NCI-H2227 treated with DMSO at 0.1 percent for 48 hours (cell line): ENCODE results near the gene ESR2.
"Not testable (repeated sequence)": the region's sequence is repeated elsewhere in the genome, so short reads cannot be mapped to it uniquely, and the experiment has no call there.

Experiments
- DNase-seq: peaks from one replicate; lab custom pipeline; 2025; lab: John Stamatoyannopoulos, UW

The ESR2 gene

DNA sequence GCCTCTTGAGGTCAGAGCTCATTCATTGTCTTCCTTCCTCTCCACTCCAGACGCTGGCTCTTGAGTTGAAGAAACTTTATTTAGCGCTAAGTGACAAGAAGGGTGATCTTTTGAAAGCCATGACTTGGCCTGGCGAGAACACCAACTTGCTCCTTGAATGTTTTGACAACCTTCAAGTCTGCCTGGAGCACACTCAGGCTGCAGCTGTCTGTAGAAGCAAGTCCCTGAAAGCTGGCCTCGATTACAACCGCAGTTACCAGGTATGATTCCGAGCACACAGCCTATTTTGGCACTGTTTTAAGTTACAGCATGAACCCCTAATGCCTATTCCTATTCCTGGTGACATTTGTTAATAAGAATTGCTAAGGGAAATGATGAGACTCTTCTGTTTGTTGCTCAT, 167.6 kb downstream of the ESR2 start:
- no peak for DNase-seq

DNA sequence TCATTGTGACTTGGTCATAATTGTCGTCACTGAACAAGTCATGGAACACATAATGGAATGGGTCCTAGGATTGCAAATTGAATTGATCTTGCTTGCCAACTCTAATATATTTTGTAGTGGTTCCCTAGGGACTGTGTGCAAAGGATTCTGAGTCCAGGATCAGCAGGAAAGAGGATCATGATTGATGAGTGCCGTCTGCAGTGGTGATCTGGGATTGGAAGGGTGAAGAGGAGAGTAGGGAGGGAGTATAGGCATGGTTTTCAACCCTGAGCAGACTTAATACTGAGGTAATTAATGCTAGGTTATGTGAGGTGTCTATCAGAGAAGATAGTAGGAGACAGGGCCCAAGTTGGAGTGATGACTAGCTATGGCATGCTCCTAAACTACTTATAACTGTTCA, 168.9 kb downstream of the ESR2 start:
- no peak for DNase-seq

DNA sequence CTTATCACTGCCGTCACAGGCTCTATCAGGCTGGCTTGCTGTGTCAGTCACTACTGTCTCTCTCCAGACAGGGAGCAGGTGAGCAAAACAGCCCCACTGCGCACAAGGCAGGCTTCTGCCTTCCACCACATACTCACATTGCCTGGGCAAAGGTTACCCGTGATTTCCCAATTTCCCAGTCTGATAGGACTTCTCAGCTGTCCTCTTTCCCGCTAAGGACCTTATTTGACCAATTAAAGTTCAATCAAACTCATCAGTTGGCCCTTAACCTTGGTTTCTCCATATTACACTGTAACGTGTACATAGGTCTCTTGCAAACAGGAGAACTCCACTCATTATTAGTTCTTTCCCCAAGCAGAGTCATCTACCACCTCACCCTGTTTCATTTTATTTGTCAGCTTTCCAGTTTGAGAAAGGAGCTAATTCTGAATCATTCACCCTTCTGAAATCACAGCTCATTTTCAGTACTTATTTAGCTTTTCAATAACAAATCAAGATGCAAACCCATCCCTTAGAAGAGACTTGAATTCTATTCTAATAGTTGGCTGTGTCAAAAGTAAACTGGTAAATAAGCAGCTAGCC, 170.8 kb downstream of the ESR2 start:
- DNase-seq, result no peak

DNA sequence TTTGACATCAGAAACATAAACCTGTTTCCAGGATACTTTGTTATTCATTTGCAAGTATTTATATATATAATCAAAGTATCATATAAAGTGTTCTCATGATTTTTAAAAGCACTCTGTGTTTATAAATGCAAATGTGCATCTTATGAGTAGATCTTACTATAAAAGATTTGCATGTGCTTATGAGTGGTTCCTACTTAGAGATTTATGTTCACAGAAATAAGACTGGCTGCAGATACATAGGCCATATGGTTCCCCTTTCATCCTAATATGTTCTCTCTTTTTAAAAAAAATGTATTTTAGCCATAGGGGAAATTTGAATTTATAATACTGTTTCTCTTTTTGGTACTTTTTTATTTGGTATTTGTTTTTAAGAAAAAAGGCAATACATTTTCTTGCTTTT, 174.2 kb downstream of the ESR2 start:
- no peak for DNase-seq

DNA sequence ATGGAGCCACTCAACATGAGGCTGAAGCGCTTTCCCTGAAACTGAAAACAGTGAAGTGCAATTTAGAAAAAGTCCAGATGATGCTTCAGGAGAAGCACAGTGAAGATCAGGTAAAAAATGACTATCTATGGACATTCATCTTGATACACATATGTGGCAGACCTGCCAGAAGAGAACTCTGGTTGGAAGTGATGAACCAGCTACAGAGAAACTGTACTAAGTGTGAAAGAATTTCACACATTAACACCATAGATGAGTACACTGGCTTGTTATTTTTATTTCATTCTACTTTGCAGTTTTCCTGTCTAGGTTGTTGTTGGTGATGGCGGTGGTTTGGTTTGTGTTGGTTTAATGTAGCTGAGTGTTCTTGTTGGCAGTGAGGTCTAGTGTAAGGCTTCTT, 174.7 kb downstream of the ESR2 start:
- DNase-seq, result no peak

DNA sequence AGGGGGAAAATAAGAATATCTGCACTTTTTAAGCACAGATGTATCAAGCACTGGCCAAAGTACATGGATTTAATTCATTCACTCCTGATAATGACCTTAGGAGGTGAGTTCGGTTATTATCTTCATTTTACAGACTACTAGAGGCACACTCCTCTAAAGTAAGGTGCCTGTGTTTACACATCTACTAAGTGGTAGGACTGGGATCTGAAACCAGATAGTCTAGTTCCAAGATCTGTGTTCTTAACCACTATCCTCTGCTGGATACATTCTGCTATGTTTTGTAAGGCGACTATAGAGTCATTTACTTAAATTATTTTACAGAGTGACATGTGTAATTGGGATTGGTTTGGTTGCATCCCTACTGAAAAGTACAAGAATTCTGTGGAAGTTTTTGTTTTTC, 175.3 kb downstream of the ESR2 start:
- no peak for DNase-seq

DNA sequence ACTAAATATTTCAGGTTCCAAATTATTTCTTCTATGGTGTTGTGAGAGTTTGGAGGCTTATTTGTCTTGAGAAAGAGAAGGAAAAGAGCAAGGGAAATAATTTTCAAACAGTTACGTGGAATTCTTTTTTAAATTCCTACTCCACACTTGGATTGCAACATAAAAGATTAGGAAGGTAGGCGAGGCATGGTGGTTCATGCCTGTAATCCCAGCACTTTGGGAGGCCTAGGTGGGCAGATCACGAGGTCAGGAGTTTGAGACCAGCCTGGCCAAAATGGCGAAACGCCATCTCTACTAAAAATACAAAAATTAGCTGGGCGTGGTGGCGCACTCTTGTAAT, 175.8 kb downstream of the ESR2 start:
- DNase-seq, result not testable (repeated sequence)

DNA sequence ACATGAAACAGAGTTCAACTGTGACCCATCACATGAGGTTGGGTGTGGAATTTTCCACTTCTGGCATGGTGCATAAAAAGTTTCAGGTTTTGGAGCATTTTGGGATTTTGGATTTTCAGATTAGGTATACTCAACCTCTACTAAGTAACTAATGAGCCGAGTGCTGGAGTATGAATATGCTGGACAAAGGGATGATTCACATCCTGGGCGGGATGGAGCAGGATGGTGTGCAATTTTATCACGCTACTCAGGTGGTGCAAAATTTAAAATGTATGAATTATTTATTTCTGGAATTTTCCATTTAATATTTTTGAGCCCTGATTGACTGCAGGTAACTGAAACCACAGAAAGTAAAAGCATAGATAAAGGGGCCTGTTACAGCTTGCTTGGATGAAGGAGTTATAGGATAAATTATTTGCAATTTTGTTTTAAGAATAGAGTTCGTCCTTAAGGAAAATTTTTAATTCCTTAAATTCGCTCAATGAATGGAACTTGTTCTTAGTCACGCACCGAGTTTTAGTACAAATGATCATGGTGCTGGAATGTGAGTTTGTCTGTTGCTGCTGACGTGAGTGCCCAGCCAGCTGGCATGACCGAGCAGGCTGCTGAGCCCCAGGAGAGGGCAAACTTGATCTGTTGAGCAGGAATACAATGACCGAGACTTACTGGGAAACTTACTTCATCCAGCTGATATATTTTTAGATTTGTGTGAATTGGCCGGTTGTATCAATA, 176.3 kb downstream of the ESR2 start:
- no peak for DNase-seq

DNA sequence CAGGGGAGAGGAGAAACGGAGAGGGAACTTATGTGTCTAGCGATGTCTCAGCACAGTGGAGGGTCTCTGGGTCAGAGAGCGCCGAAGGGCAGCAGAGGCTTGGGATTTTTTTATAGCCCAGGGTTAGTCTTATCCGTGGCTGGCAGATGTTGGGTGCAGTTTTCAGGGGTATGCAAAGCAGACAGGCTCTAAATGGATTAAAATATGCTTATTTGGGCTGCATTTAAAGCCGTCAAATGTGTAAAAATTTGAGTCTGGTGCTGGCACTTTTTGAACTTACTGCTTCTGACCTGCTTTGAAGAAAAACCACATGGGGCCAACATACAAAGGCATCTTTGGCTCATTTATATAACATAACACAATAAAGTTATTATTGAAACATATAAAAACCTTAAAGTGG, 178.8 kb downstream of the ESR2 start:
- no peak for DNase-seq

DNA sequence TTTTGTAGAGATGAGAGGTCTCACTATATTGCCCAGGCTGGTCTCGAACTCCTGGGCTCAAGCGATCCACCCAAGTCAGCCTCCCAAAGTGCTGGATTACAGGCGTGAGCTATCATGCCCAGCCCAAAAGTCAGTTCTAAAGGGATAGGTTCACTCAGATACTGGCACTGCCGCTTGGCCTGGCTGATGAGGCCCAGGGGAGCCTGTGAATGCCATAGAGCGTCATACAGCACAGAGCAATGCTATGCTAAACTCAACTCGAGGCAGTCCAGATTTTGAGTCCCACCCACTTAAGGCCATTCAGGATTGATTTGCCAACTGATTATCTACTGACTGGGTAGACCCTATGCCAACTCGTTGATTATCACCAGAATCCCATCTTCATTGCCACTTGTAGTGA, 179.4 kb downstream of the ESR2 start:
- DNase-seq, result no peak

DNA sequence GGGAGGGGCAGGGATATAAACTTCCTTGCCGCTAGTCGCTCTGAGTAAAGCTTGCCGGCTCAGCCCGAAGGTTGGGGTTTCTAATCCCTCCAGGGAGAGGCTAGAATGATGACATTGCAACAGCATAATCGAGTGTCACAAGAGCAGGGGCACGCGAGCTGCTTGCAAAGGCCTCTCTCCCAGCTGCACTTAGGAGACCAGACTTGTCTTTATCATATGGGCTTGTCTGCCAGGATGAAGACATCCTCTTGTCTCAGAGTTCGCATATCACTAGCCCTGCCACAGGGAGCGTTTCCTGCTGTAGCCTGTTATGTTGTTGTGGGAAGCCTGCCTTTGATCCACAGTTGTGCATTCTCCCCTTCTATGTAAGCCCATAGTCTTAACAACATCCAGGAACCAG, 180.0 kb downstream of the ESR2 start:
- DNase-seq, result no peak

DNA sequence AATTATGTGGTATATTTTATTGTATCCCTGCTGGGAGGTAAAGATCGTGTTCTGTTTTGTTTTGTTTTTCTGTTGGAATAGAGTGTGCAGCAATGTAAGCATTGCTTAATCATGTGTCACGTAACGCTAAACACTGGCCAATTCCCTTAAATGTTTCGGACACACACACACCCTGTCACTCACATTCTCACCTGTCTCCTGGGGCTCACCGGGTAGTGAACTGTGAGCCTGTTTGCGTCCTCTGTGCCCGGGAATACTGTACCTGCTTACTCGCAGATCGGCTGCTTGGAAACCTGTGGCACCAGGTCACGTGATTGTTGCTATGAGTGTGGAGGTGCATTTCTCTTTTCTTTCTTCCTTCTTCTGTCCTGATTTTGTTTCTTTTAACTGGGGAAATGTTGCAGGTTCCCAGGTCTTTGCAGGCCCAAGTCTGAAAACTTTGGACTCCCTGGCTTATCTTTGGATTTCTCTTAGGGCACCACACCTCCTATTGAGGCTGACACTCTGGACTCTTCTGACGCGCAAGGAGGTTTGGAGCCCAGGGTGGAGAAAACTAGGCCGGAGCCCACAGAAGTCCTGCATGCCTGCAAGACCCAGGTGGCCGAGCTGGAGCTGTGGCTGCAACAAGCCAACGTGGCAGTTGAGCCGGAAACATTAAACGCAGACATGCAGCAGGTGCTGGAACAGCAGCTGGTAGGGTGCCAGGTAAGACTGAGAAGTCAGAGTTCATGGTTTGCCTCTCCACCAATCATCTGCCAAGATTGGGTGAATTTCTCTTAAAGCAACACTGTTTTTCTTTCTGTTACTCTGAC, 181.1 kb downstream of the ESR2 start:
- no peak for DNase-seq

DNA sequence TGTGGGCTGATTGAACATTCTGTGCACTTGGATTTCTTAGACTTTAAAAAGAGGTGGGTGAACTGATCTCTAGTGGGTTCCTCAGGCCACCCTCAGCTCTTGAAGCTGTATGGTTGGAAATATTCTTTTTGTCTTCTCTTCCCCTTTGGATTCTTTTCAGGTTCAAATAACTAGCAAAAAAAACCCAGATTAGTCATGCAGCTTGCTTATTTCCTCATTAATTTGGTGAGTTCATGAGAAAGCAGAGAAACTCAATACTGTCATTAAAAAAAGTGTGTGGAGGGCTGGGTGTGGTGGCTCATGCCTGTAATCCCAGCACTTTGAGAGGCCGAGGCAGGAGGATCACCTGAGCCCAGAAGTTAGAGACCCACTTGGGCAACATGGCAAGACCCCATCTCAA, 183.4 kb downstream of the ESR2 start:
- no peak for DNase-seq

DNA sequence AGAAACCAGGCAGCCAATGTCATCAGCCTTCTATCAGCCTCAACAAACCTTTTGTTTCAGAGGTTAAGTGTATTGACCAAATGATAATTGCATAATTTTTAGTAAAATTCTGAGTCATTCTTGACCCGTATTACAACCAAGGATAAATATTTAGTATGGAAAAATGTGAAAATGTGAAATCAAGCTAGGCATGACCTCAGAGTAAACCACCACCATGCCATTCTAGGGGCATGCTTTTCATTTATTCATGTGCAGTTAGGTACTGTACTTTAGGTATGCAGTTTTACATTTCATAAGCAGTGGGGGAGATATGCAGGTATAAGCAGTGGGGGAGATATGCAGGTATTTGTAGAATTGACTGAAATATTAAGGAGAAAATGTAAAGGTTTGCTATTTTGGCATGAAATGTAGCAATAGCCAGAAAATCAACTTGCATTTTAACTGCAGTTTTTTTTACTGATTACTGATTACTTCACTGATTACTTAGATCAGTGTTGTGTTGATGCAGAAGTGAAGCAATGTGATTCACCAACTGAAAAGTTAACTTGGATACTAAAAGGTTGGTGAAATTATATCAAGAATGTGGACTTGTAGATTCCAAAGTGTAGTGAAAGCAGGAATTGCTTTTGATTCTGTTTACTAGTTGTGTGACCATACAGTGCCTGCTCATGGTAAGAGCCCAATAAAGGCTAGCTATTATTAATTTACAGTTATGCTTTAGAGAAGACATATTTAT, 184.2 kb downstream of the ESR2 start:
- no peak for DNase-seq

DNA sequence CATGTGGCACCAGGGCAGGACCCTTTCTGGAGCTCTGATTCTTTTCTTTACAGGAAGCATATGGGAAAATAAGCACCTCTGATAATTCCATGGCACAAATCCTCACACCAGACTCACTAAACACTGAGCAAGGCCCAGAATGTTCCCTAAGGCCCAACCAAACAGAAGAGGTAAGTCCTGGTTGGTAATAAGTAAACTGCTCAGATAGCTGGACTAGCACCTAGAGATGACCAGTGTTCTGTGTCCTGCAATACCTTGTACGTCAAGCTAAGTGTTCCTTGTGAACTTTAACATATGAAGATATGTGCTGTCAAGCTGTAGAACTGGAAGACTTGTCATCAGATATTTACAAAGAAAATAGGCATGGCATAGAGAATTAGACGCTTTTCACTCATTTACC, 186.7 kb downstream of the ESR2 start:
- DNase-seq, result no peak

DNA sequence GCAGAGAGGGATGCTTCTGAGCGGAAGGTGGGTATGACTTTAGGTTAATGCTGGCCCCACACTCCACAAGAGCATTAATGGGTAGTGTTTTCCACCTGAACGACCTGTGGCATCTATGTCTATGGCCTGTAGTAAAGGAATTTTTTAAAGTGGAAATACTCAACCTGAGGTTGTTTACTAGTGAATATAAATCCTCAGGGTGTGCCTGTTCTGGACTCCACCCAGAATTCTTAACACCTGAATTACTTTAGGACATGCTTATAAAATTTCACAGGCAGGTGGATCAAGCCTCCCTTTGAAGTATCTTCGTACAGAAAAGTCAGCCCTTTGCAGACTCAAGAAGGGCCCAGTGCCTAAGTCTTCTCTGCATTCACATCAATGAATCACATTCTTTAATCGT, 196.1 kb downstream of the ESR2 start:
- DNase-seq, result no peak

DNA sequence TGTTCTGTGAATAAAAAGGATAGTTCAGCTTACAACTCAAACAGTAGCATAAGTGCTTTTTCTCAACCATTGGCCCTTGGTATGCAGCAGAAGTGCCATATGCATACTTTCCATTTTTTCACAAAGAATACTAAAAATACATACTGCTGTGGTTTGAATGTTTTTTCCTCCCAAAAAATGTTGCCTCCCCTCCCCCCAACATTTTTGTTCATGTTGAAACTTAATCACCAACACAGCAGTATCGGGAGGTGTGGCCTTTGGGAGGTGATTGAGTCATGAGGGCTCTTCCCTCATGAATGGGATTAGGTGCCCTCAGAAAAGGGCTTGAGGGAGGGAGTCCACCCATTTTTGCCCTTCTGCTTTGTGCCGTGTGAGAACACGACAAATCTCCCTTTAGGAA, 198.6 kb downstream of the ESR2 start:
- DNase-seq, result no peak

DNA sequence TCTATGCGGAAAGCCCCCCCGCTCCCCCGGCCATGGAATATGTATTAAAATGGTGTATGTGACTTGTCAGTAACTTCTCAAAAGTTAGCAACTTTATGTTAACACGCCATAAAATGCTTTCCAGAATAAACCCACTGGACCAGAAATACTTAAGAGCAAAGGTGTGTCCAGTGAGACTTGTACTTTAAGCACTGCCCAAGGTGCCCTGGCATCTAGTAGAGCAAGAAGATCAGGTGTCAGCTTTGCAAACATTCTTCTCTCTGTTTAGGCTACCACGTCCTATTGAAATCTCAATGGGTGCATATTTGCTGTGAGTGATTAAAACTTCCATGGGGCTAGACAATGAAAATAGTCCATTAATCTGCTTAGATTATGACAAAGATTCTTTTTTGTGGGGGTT, 201.2 kb downstream of the ESR2 start:
- no peak for DNase-seq

DNA sequence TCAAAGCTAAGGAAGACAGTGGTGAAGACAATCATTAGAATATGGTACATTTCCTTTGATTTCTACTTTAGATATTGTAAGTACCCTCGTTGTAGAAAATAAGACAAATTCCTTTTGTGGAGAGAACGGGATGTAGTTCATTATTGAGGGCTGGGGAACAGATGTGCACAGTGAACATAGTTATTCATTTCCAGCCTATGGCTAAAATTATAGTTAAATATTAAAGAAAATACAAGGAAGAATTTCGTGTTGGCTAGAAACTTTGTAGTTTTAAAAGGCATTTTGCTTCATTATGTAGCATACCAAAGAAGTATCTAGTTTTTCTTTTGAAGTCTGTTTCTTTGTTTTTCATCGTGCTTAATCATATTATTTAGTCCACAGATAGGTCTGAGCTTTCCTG, 201.8 kb downstream of the ESR2 start:
- no peak for DNase-seq

DNA sequence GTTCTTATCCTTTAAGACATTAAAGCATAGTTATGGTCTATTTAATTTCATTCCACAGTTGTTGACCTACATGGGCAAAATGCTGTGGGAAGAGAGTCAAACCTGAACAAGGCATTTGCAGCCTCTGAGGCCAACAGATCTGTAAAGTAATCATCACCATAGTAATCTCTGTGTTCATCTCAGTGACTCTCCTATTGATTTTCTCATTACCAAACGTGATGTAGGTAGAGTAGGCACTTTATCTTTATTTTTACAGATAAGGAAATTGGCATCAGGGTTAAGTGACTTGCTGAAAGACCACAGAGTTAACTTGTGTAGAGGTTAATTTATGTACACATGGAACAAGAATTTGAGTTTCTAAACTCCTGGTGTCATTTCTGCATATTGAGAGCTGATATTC, 203.0 kb downstream of the ESR2 start:
- DNase-seq, result no peak

DNA sequence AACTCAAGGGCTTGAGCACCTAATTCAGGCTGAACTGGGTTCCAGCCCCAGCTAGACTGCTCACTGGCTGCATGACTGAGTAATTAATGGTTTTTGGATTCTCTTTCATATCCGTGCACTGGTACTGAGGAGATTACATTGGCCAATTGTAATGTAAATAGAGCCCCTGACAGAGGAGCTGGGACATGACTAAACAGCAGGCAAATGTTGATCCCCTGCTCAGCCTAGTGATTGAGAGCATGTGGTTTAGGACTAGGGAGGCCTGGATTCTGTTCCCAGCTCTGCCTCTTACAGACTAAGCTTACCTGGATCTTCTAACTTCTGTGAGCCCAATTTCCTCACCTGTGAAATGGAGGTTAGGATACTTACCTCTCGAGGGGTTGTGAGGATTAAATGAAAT, 204.3 kb downstream of the ESR2 start:
- no peak for DNase-seq

DNA sequence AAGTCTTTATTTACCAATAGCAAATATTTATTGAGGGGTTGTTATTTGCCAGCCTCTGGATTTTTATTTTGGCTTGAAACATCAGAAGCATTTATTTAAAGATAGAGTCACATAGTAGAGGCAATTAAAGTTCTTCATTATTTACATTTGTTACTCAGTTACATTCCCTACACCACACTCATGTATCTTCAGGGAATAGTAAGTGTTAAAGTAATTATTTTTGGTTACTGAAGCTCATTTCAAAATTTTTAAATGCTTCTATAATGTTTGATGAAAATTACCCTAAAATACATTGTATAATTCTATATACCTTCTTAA, 205.6 kb downstream of the ESR2 start:
- no peak for DNase-seq

DNA sequence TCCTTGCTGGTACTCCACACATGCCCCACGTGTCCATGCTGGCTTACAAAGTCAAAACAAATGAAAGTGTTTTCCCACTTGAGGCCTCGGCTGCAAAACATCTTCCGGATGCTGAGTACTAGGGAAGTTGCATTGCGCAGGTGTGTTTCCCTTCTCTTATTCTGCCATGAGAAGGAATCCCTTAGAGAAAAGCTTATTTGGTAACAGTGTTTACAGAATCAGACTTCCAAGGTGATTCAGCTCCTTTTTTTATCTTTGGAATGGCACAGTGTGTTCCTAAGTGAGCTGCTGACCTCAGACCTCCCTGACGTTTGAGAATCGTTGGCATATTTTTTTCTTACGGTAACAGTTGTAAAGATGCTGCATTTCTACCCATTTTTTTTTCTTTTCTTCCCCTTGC, 211.3 kb downstream of the ESR2 start:
- no peak for DNase-seq
